GM19395 (cell line): Measurements from ENCODE around the gene MLPH.

Source experiments
- ATAC-seq: cut with Tn5 transposase; IDR thresholded peaks from one replicate; pipeline ENCODE4 v1.9.1; 2021; ENCODE audit warnings: mild to moderate bottlenecking, moderate library complexity; ENCODE audit not compliant: unreplicated experiment

Gene MLPH, protein sequence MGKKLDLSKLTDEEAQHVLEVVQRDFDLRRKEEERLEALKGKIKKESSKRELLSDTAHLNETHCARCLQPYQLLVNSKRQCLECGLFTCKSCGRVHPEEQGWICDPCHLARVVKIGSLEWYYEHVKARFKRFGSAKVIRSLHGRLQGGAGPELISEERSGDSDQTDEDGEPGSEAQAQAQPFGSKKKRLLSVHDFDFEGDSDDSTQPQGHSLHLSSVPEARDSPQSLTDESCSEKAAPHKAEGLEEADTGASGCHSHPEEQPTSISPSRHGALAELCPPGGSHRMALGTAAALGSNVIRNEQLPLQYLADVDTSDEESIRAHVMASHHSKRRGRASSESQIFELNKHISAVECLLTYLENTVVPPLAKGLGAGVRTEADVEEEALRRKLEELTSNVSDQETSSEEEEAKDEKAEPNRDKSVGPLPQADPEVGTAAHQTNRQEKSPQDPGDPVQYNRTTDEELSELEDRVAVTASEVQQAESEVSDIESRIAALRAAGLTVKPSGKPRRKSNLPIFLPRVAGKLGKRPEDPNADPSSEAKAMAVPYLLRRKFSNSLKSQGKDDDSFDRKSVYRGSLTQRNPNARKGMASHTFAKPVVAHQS

GRCh38 chr2:237486819-237487448 is at the start of gene MLPH:
MLPH (plus strand) TSS chr2:237487251; CDS start chr2:237493427, 6,176 bp downstream.
- no peak for ATAC-seq

DNA sequence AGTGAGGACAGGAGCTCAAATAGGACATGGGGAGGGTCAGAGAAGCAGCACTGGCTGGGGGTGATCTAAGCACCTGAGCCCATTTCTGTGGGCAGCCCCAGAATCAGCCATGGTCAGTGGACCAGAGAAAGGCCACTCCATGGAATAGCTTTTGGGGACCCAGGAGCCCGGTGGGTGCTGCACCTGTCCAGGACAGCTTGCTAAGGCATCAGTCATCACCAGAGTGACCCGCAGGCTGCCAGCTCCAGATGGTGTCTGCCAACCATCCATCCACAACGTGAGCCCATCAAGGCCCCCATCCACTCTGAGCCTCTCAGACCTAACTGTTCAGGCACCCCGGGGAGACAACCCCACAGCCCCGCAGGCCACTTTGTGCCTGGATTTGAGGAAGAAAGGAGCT is 49.5 kb upstream of the MLPH start:
- no peak for ATAC-seq

DNA sequence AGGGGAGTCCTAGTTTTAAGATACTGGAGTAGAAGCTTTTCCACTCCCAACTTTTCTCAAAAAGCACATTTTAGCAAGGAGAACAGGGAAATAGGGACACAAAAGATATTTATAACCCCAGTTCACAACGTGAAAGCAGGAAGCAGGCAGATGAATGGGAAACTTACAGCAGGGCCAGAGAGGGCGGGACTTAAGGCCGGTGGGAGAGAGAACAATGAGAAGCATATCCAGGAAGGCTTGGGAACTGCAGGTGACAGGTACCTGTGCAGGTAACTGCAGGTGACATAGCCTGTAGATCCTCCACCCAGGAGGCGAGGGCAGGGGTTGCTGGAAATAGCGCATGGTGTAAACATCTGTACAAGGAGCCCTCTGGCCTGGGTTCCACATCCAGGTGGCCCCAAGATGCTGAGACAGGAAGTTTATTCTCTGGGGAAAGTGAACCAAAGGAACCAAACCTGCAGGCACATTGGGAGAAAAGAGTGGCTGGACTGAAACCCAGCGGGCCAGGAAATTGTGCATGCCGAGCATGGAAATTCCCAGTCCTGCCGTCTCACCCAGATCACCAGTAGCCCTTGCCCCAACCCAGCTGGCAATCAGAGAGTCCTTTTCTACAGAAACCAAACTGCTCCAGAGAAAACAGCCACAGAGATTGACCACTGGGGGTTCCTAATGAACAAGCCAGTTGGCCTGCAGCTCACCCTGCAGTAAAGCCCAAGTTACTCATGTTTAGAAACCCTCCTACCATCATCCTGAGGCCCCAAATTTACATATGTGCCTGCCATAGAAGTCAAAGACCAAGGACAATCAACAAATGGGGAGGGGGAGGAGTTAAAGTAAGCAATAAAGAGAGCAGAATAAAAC is 48.7 kb upstream of the MLPH start:
- ATAC-seq, result no peak

DNA sequence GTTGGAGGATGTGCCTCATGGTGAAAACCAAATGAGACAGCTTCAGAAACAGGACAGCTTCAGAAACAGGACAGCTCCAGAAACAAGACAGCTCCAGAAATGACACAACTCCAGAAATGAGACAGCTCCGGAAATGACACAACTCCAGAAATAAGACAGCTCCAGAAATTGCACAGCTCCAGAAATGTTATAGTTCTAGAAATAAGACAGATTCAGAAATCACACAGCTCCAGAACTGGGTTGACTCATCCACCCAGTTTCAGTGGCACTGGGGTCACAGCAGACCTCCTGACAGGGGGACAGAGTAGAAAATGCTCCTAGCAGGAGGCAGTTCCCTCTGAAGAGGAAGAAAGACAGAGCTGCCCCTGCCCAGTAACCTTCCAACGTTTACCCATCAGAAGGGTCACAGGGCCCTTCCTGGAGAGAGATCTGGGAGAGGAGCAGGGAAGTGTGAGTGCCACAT is 46.2 kb upstream of the MLPH start:
- no peak for ATAC-seq

- no peak for ATAC-seq
Observed at GRCh38 chr2:237441605-237442274, 45.3 kb upstream of the MLPH start.

DNA sequence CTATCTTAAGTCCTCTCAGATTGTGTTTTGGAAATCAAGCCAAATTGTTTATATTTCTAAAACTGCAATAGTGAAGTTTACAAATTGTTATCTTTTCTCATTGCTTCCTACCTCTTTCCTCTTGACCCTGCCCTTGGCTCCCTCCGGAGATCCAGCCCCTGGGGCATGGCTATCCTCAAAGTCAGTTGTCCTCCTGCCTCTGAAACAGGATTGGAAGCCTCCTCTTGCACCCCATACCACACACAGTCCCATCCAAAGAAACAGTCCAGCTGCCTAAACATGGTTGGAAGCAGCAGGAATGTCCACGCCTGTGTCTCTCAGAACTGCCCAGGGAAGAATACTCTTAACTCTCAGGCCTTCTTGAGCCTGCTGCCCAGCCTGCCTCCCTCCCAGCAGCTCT is 43.0 kb upstream of the MLPH start:
- no peak for ATAC-seq

DNA sequence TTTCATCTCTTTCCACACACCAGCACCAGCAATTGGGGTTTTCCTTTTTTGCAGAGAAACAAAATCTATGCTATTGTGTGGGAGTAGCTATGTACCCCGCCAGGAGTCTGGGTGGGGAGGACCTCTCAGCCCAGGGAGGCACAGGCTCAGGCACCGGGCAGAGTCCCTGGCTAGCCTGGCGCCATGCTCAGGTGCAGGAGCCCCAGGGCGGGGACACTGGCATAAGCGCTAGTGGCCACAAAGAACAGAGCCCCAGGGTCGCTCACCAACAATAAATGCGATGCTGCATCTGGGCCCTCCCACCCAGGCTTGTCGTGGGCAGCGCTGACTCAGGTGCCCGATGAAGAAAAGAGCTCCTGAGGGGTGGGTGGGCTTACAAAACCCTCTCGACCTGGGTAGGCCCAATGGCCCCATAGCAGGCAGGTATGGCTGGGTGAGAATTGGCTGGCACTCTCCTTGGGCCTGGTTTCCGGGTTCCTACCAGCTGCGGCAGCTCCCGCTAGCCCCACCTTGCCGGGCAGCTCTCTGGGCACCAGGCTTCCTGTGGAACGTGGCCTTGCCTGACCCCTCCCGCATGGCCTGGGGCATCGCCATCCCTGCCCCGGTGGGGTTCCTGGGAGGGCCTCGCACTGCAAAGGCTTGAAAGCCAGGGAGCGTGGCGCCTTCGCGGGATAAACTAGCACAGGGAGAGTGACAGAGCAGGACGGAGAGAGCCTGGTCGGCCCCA is 41.3 kb upstream of the MLPH start:
- no peak for ATAC-seq

GRCh38 chr2:237446338-237446665 is 40.7 kb upstream of the MLPH start:
- ATAC-seq, result no peak

DNA sequence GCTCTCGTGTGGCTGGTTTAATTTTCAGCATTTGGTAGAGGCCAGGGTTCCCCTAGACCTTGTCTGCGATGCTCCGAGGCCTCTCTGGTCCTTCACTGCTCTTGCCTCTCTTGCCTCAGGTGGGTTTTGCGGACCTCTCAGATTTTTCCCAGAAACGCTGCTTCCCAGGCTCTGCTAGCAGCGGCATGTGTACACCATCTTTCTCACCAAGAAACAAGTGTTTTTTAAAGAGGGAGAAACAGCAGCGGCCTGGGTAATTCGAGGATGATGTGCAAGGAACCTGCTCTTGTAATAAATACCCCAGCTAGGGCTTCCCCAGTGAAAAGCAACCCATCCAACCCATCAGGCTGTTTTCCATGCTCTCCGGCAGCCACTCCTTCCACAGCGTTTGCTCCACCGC is 39.6 kb upstream of the MLPH start:
- ATAC-seq, result no peak

- ATAC-seq, result no peak
Observed at GRCh38 chr2:237448171-237448570, 38.9 kb upstream of the MLPH start.

- ATAC-seq, result no peak
Observed at GRCh38 chr2:237448626-237449025, 38.4 kb upstream of the MLPH start.

- ATAC-seq, result no peak
Observed at GRCh38 chr2:237449193-237449881, 37.7 kb upstream of the MLPH start.

GRCh38 chr2:237450108-237450507 is 36.9 kb upstream of the MLPH start:
- ATAC-seq, result no peak

DNA sequence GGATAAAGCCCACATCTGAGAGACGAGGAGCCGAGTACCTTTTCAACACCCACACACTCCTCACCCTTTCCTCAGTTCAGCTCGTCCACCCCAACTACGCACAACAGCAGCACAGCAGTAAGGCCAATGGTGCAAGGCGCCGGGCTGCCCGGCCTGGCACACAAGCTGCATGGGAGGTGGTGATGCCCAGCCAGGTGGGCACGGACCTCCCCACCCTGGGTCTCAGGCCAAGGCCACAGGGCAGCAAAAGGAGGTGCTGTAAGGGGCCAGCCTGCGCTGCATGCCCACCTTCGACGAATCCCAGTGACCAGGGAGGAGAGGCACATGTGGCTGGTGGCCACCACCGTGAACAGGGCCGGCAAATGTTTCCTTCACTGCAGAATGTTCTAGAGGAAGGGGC is 36.5 kb upstream of the MLPH start:
- no peak for ATAC-seq

GRCh38 chr2:237451643-237452469 is 35.2 kb upstream of the MLPH start:
- no peak for ATAC-seq

GRCh38 chr2:237452861-237453260 is 34.2 kb upstream of the MLPH start:
- no peak for ATAC-seq

- ATAC-seq, result no peak
Observed at GRCh38 chr2:237453671-237454070, 33.4 kb upstream of the MLPH start.

GRCh38 chr2:237455764-237456163 is 31.3 kb upstream of the MLPH start:
- no peak for ATAC-seq
